HG03342 (cell line): ENCODE measurements around the gene CAMTA1.

ENCODE experiments used
- ATAC-seq: cut with Tn5 transposase; IDR thresholded peaks from one replicate; pipeline ENCODE4 v1.9.1; 2021; ENCODE audit warnings: mild to moderate bottlenecking, moderate library complexity; ENCODE audit not compliant: unreplicated experiment

CAMTA1 gene

GRCh38 chr1:7346070-7346596 lies 560.9 kb downstream of the CAMTA1 start:
- ATAC-seq: no peak

GRCh38 chr1:7346600-7347570 lies 561.6 kb downstream of the CAMTA1 start:
- ATAC-seq: no peak

- no peak for ATAC-seq
Measured at GRCh38 chr1:7348073-7348472, 562.8 kb downstream of the CAMTA1 start.

- ATAC-seq: no peak
Measured at GRCh38 chr1:7348580-7348979, 563.3 kb downstream of the CAMTA1 start.

- ATAC-seq: no peak
Measured at GRCh38 chr1:7350804-7351203, 565.5 kb downstream of the CAMTA1 start.

GRCh38 chr1:7351649-7352048 lies 566.4 kb downstream of the CAMTA1 start:
- no peak for ATAC-seq

GRCh38 chr1:7352364-7352763 lies 567.1 kb downstream of the CAMTA1 start:
- ATAC-seq: no peak

GRCh38 chr1:7352974-7353373 lies 567.7 kb downstream of the CAMTA1 start:
- no peak for ATAC-seq

GRCh38 chr1:7355646-7356045 lies 570.4 kb downstream of the CAMTA1 start:
- ATAC-seq: no peak

- no peak for ATAC-seq
Measured at GRCh38 chr1:7356079-7356478, 570.8 kb downstream of the CAMTA1 start.

- ATAC-seq: no peak
Measured at GRCh38 chr1:7358425-7358824, 573.2 kb downstream of the CAMTA1 start.

GRCh38 chr1:7360526-7360925 lies 575.3 kb downstream of the CAMTA1 start:
- no peak for ATAC-seq

- no peak for ATAC-seq
Measured at GRCh38 chr1:7362947-7363346, 577.7 kb downstream of the CAMTA1 start.

GRCh38 chr1:7363450-7363849 lies 578.2 kb downstream of the CAMTA1 start:
- ATAC-seq: no peak

GRCh38 chr1:7365706-7366105 lies 580.5 kb downstream of the CAMTA1 start:
- no peak for ATAC-seq

GRCh38 chr1:7366286-7366954 lies 581.2 kb downstream of the CAMTA1 start:
- ATAC-seq: no peak

GRCh38 chr1:7366955-7367665 lies 581.9 kb downstream of the CAMTA1 start:
- ATAC-seq: no peak

GRCh38 chr1:7369866-7370265 lies 584.6 kb downstream of the CAMTA1 start:
- ATAC-seq: no peak

GRCh38 chr1:7371926-7372325 lies 586.7 kb downstream of the CAMTA1 start:
- no peak for ATAC-seq

GRCh38 chr1:7372477-7373120 lies 587.3 kb downstream of the CAMTA1 start:
- ATAC-seq: no peak

- no peak for ATAC-seq
Measured at GRCh38 chr1:7373251-7373650, 588.0 kb downstream of the CAMTA1 start.
